Middle frontal gyrus (tissue), 1 donor: ENCODE data around the gene ZNF664.

ENCODE experiments used
- DNase-seq: peaks from one replicate; pipeline ENCODE4 v3.0.0-alpha.2; 2015; ENCODE audit warnings: low spot score; ENCODE audit errors: extremely low spot score

ZNF664 gene

DNA sequence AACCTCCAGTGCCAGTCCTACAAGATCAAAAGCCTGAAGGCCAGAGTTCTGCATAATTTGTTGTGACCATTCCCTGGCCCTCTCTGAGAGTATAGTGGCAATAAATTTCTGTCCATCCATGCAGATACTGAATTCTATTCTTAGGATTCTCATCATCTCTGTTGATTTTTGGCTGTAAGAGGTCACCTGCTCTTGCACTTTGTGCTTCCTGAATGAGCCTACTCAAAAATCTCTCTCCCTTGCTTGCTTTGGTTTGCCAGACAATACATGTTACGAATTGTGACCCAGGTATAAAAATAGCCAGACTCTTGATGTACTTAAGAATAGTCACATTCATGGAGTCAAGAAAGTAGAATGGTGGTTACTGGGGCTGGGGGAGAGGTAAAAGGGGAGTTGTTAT lies 16.7 kb downstream of the ZNF664 start:
- no peak for DNase-seq

DNA sequence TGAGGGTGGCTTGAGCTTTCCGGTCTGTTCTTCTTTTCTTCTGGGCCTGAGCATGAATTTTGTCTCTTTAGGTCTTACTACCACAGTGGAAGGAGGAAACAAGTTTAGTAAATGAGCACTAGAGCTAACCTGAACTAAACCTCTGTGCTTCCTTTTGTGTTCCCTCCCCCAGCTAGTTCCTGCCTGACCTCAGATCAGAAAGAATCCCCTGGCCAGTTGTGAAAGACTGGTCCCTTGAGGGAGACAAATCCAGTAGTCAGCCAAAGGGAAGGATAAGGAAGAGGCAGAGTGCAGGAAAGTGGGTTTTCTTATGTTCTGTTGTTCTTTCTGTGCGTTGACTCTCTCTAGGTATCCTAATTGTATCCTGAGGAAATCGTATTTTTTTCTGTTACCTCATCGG lies 17.5 kb downstream of the ZNF664 start:
- no peak for DNase-seq

DNA sequence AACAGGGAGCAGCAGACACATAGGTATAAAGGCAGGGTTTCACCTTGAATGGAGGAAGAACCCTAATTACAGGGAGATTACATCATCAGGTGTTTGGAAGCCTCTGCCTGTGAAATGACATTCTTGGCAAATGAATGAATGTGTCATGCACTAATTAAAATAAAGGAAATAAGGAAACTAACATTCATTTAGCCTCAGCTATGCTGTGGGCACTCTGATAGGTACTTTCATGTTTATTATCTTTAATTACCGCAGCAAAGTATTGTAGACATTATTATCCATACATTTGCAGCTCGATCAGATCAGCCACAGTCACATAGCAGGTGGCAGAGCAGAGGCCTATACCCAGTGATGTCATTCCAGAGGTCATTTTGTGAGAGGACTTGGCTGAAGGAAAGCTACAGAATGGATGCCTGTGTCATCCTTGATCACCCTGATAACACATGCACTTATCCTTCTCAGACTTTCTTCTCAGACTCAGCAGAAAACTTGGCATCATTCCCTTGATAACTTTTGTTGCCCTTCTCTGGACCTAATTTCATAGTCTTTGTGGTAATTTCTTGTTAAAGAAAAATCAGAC lies 18.4 kb downstream of the ZNF664 start:
- no peak for DNase-seq

DNA sequence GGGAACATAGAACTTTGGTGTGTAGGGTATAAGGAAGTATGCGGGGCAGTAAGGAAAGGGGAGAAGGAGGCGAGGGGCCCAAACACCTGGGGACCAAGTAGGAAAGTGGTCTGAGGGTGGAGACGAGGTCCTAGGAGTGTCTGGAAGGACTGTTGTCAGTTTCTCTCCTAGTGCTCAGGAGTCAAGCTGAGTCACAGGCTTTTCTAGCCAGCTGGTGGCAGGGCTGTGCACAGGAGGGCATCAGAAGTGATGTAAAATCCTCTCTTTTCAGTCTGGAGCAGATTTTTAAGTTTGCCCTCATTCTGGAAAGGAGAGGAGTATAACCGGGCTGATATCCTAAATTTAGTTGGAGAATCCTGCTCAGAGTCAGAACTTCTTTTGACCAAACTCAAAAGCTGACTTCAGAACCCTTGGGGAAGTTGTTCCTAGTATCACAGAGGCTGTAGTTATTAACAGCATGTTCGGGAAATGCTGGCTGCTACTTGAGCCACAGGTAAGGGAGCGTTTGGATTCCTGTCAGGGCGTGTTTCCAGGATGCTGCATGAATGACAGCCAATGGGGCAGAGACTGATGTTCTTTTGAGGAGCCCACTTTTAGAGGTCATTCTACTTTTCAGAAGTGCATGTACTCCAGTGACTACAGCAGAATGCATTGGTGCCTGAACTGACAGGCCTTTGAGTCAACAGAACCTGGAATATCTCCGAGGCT lies 19.3 kb downstream of the ZNF664 start:
- DNase-seq, result no peak

DNA sequence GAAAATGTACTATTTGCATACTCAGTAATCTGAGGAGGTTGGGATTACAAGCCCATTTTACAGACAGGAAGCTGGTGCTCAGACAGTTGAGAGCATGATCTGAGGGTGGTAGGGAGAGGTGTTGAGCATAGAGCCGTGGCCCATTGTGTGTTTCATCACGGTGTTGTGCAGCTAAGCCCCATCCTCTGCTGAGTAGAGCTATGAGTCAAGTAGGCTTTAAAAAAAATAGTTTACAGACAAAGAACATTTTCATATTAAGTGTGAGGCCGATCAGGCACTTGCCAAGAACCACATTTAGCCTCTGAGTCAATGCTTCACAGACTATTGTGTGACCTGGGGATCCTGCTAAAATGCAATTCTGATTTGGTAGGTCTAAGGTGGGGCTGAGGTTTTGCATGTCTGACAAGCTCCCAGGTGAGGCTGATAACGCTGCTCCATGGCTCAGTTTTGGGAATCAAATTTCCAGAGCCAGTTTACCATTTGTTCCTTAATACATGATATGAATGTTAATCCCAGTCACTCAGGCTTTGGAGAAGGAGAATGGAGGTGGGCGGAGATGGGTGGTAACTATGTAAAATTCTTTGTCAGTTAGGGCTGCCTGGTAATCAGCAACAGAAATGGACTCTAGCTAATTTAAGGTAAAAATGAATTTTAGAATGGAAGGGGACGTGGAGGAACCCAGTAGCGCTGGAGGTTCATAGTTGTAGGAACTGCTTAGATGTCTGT lies 22.2 kb downstream of the ZNF664 start:
- no peak for DNase-seq

DNA sequence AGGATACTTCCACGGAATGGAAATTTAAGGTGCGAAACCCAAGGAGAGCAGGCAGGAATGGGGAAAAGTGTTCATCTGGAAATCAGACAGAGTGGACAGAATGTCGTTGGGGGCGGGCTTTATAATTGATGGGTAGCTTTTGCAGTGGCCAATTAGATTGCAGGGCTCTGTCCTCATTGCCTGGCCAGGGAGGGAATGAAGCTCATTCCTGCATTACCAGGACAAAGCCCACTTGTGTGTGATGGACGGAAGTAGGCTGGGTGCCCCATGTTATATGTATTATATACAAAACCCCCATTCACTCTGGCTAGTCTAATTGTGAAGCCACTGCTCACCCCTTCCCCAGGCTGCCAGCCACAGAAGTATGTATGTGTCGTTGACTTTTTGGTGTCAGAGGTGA lies 23.6 kb downstream of the ZNF664 start:
- DNase-seq, result no peak

DNA sequence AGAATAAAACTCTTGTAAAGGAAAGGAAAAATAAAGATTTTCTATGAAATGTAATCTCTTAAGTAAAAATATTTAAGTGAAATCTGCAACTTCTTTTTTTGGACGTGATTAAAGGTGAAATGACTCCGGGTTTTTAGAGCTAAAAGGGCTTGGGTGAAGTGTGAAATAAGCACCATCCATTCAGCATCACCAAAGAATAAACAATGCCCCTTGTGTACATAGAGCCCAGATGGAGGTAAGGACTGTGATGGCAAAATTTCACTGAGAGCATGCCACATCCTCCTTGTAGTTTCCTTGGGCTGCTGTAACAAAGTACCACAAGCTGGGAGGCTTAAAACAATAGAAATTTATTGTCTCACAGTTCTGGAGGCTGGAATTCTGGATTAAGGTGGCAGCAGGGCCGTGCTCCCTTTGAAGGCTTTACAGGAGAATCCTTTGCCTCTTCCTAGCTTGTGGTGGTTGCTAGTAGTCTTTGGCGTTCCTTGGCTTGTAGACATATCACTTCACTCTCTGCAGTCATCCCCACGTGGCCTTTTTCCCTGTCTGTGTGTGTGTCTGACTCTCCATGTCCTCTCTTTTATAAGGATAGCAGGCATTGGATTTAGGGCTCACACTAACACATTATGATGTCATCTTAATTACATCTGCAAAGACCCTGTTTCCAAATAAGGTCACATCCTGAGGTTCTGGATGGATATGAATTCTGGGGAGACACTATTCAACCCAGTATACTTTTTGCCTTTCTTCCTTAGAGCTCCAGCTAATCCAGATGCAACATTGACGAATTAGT lies 24.2 kb downstream of the ZNF664 start:
- no peak for DNase-seq

DNA sequence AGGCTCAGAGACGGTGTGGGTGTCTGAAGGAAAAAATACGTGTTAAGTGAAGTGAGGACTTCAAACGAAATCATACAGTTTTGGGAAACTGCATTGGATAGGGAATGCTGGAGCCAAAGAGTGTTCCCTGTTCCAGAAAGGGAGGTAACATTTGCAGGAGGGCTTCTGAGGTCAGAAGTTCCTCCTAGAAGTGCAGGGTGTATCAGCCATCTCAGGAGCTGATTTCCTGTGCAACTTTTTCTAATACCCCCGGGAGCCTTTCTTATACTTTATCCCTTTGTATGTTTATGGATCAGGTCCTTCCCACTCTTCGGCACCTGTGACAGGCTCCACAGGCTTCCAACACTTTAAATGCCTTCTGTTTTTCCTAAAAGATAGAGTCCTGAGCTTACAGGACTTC lies 24.9 kb downstream of the ZNF664 start:
- no peak for DNase-seq

DNA sequence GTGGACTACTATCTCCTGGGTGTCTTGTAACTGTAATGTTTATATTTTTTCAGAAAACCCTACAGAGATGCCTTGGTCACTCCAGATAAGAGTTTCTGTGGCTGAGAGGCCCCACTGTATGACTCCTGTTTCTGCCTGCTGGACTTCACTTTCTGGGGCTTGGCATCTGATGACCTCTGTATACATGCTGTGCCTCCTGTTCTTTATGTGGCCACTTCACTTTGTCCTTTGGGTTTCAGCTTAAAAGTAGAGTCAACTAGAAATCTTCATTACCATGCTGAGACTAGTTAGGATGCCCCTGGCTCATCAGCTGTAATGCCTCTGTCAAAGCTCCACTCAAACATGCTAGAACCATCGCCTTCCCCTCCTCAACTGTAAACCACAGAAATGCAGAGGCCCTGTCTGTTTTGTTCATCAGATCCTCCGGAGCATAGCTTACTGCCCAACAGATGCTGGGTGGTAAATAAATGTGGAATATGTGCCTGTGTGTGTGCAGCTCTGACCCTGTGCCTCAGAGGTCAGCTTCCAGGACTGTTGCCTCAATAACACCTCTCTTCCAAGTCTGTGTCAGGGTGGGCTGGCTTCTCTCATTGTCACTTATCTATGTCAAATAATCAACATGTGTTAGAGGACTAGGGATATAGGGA lies 25.5 kb downstream of the ZNF664 start:
- no peak for DNase-seq

DNA sequence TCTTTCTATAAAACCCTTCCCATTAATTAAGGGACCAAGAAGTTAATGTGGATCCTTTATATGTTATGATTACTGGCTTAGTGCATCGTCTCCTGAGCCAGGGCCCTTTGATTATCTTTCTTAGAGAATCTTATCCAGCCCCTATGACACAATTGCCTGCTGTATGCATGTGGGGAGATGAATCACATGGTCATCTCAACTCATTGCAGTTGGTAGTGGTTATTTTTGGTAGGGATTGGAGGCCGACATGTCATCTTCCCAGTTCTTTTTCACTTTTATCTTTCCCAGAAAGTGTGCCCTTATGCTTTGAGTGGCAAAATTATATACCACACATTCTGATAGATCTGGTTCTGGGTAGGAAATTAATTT lies 26.0 kb downstream of the ZNF664 start:
- no peak for DNase-seq

DNA sequence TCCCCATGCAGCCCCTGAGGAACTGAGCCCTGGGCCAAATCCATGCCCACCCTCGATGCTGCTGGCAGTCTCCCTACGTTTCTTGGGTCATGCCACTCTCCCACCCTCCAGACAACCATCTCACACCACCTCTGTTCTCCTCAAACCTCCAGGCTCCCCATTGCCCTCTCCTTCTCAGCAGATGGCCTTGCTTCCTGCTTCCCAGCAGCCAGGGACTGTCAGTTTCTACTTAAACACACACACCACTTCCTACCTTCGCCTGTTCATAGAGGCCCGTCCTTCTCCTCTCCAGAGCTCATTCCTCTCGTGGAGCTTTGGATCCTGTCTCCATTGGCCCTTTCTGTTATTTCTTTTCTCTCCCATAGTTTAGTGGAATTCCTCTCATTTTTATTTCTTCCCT lies 27.1 kb downstream of the ZNF664 start:
- no peak for DNase-seq

DNA sequence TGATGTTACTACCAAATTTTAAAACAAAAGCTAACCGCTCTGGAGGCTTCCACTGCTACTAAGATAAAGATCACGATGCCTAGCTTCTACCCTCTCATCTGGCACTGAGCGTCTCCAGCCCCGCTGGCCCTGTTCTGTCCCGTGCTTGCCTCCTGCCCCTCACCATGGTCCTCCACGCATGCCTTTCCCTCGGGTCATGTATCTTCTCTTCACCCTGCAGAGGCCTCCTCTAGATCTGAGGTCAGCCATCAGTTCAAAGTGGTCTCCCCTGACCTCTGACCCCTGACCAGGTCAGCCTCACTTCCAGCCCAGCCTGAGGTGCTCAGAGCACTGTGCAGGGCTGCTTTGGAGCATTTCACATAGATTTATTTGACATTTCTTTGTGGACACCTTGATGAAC lies 28.3 kb downstream of the ZNF664 start:
- no peak for DNase-seq

DNA sequence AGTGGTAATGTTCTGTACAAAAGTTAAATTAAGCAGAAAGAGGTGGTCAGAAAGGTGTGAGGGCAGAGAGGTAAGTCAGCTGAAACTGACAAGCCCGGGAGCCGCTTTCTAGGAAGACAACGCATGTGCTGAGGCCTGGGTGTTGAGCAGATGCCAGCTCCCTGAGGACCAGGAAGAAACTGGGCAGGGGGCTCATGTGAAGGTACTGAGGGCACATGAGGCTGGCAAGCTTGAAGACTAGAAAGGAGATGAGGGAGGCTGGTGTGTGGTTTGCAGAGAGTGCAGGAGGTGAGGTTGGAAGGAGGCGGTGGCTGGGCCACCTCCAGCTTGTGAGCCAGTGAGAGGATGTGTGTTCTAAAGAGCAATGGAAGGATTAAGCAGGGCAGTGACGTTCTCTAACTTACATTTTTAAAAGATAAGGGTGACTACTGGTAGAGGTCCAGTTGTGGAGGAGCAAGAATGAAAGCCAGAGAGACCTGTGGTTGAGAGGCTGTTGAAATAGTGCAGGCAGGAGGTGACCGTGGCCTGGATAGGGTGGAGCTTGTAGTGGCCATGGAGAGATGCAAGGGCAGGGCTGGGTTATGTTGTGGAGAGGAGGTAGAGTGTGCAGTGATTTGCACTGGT lies 29.1 kb downstream of the ZNF664 start:
- no peak for DNase-seq

DNA sequence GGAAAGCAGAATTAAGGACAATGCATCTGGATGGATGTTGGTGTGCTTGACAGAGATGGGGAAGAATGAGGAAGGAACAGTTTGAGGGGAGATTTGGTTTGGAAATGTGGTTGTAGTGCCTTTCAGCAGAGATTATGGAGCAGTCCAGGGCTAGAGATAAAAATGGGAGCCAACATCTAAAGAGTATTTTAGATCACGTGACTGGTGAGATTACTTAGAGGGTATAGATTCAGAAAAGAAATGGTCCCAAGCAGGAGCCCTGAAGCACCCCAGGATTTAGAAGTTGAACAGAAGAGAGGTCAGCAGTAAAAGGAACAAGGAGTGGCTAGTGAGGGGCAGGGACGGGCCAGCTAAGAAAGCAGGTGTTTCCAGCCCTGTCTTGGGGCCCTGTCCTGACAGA lies 29.6 kb downstream of the ZNF664 start:
- no peak for DNase-seq

DNA sequence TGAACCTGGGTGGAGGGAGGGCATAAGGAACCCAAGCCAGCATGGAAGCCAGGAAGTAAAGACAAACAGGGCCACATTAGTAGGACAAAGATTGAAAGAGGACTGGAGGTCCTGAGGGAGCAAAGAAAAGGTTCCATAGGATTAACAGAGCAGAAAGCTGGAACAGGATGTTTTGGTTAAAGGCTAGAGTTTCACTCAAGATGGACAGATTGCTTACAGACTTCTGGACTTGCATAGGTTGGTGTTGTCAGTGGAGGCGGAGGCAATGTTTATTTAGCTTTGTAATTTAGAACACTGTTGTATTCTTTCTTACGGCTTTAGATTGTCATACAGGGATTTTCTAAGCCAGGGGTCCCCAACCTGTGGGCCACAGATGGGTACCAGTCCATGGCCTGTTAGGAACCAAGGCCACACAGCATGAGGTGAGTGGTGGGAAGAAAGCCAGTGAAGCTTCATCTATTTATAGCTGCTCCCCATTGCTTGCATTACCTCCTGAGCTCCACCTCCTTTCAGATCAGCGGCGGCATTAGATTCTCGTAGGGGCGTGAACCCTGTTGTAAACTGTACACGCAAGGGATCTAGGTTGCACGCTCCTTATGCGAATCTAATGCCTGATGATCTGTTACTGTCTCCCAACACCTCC lies 31.3 kb downstream of the ZNF664 start:
- DNase-seq, result no peak

DNA sequence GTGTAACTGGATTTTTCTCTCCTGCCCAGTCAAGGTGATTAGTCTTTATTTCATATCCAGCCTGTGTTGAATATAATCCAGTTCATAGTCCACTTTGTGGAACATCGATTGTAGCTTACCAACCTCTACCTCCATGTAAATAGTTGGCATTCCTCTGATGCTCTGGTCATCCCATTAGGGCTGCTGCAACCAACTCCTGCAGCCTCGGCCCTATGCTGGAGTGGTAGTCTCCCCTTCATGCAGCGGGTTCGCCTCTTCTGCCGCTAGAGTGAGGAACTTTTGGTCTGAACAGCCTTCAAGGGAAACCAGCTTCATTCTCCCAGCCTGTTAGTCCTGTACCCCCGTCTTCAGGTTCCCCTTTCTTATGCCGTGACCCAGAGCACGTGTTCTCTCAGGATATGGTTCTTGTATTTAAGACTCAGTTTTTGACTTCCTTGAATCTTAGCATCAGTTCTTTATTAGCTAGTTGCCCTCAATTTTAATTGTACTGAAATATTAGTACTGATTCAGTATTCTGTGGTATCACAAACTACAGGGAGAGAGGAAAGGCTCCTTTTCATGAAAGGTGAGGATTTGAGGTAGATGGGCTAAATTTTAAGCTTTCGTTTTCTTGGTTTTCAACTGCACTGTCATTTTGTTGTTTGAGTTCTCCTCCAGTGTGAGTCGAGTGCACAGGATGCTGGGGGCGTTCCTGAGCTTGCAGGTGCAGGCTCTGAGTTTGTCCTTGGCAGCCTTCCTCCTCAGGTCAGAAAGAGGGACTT lies 33.2 kb downstream of the ZNF664 start:
- DNase-seq, result no peak

DNA sequence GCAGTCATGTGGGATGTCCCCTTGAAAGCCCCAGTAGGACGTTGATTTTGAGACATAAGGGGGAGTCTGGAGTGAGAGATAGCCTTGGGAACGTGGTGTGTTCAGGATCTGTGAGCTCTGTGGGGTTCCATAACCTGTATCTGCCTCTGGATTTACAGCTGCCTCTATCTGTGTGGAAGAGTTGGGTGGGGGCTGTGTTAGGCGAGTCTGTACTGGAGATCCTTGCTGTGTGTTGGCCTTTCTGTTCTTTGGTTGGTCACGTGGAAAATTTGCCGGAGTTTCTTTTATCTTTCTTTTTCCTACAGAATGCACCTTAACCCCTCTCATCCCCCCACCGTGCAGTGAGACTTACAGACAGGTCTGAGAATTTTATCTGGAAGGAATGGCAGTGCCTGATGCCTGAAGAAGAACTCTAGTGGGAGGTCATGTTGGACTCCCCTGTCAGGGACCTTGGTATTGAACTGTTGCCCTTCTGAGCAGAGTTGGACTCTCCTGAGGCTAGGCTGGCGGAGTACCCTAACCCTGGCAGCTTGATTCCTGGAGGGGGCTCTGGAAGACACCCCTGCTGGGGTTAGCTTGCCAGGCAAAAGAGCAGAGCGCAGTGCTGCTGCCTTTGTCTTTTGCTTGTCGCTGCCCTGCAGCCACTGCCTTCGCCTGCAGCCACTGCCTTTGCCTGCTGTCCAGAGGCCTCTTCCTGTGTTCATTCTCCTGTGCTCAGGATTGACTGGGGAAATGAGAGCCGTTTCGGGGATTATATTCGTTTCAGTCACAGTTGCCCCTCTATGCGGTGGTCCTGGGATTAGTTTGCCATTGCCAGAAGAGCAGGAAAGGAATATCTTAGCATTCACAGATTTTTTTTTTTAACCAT lies 34.1 kb downstream of the ZNF664 start:
- DNase-seq, result no peak

DNA sequence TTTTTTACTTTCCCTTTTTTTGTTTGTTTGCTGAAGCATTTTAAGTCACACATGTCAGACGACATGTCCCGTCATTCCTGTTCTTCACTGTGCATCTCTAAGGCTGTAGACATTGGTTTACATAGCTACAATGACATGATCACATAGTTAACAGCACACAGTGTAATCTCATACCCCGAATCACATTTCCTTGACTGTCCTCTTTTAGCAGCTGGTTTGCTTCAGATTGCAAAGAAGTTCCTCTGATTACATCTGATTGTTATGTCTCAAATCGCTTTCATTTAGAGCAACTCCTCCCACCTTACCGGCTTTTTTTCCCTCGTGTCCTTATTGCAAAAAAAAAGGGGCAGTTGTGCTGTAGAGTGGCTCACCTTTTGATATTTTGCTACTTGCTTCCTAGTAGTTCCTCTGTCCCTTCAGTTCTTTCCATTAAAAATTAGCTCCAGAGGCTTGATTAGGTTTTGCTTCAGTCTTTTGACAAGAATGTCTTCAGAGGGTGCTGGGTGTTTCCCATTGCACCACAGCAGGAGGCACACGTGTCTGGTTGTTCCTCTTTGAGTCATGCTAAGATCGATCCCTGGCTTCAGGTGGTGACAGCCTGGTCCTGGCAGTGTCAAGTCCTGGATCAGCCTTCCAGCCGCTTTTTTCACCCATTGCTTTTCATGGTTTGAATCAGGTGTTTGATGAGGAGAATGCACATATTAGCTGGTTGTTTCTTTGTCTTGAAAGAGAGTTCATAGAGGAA lies 35.0 kb downstream of the ZNF664 start:
- DNase-seq, result no peak
